Fibroblast of upper back skin (primary cell): ENCODE measurements around the gene TMIGD2.
A peak's percentile ranks its signal among the peaks of the same experiment; 100 is the strongest.
"Not testable (repeated sequence)": the region's sequence is repeated elsewhere in the genome, so short reads cannot be mapped to it uniquely, and the experiment has no call there.

Experiments used
- DNase-seq: peaks from one replicate; pipeline ENCODE4 v3.0.0-alpha.2; 2013

Gene TMIGD2

DNA sequence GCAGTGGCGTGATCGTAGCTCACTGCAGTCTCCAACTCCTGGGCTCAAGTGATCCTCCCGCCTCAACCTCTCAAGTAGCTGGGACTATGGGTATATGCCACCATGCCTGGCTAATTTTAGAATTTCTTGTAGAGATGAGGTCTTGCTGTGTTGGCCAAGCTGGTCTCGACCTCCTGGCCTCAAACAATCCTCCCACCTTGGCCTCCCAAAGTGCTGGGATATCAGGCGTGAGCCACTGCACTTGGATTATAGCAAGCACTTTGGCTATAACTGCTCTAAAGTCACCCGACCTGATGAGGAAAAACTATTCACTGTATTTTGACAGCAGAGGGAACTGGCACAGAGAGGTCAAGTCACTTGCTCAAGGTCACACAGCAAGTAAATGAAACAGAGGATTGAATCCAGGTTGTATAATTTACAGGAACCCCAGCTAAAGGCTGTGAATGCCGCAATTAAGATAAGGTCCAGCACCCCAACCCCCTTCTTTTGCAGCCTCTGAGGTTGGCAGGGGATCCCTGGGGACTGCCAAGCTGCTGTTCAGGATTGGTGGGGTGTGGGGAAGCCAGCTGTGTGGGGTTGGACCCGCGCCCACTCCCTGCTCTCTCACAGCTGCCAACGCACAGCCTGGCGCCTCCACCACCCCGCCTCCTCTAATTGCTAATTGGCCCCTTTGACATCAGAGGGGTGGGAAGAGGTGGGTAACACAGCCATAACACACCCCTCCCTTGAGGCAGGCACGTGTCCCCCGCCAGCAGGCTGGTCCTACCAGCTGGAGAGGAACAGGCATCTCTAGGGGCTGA is 6.0 kb downstream of the TMIGD2 start:
- DNase-seq = no peak

GRCh38 chr19:4294389-4294788 is 7.8 kb downstream of the TMIGD2 start:
- no peak for DNase-seq

DNA sequence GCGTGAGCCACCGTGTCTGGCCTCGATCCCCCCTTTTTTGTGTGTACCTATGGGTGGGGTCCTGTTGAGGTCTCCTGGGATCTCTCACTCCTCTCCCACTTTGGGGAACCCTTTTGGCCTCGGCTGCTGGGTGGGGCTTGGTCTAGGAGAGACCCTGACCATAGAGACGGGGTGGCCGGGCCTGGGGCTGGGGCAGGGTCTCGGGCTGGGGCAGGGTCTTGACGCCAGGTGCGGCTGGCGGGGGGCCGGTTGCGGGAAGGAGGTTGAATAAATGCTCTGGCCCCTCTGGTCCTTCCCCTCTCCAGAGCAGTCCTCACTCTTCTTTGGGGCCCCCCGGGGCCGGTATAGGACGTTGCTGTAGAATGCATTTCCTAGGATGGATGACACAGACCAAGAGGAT is 9.7 kb downstream of the TMIGD2 start:
- no peak for DNase-seq

DNA sequence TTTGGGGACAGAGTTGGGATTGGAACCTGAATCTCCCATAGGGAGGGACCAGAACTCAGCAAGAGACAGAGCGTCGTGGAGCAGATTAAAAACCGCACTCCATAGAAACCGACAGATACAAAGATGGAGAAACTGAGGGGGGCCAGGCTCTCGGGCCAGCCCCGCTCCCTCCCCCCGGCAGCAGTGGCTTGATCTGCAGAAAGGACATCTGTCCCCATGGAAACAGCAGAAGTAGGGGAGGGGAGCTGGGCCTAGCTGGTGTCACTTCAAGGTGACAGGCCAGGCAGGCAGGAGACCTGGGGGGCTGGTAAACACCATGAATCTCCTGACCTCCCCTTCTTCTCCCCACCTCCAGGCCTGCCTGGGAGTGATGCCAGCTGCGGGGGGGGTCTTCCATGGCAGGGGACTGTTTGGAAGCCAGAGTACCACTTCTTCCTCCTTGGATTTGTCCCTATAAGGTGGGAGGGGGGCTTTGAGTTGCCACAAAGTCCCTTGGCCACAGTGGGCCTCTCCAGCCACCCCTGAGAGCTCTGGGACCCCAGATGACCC is 10.9 kb downstream of the TMIGD2 start:
- DNase-seq = no peak

DNA sequence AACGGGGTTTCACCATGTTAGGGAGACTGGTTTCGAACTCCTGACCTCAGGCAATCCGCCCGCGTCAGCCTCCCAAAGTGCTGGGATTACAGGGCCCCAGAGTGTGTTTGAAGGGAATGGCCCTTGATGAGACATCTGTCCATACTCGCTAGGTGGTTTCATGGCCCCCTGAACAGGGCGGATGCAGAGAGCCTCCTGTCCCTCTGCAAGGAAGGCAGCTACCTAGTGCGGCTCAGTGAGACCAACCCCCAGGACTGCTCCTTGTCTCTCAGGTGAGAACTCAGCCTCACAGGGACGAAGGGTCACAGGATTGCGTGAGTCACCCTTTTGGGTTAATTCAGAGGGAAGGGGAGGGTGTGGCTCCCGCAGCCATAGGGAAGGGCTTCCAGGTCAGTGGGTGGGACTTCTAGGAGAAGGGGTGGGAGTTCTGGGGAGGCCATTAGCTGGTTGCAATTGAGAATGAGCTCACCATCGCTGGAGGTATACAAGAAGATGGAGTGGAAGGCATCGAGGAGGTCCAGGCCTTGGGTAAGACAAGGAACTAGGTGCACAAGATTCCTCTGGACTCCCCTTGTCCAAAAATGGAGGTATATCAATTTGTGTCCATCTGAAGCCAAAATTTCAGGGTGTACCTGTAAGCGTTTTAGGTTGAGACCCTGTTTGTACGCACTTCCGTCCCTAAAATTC is 14.0 kb downstream of the TMIGD2 start:
- no peak for DNase-seq

- not testable (repeated sequence) for DNase-seq
Observed at GRCh38 chr19:4286141-4286540, 16.0 kb downstream of the TMIGD2 start.

GRCh38 chr19:4284974-4285373 is 17.2 kb downstream of the TMIGD2 start:
- no peak for DNase-seq

GRCh38 chr19:4284176-4284958 is 17.8 kb downstream of the TMIGD2 start:
- DNase-seq = no peak

GRCh38 chr19:4279530-4280422 is 22.4 kb downstream of the TMIGD2 start:
- DNase-seq = no peak

DNA sequence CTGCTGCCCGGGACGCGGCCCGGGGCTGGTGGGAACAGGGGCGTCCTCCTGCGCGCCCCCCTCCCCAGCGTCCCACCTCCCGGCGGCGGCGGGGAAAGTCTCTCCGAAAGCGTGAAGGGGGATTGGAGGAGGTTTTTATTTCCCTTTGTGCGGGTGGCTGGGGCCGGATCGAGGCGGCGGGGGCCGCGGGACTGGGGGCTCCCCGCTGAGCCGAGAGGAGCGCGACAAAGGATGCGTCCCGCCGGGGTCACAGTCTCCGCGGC is 23.0 kb downstream of the TMIGD2 start:
- no peak for DNase-seq

DNA sequence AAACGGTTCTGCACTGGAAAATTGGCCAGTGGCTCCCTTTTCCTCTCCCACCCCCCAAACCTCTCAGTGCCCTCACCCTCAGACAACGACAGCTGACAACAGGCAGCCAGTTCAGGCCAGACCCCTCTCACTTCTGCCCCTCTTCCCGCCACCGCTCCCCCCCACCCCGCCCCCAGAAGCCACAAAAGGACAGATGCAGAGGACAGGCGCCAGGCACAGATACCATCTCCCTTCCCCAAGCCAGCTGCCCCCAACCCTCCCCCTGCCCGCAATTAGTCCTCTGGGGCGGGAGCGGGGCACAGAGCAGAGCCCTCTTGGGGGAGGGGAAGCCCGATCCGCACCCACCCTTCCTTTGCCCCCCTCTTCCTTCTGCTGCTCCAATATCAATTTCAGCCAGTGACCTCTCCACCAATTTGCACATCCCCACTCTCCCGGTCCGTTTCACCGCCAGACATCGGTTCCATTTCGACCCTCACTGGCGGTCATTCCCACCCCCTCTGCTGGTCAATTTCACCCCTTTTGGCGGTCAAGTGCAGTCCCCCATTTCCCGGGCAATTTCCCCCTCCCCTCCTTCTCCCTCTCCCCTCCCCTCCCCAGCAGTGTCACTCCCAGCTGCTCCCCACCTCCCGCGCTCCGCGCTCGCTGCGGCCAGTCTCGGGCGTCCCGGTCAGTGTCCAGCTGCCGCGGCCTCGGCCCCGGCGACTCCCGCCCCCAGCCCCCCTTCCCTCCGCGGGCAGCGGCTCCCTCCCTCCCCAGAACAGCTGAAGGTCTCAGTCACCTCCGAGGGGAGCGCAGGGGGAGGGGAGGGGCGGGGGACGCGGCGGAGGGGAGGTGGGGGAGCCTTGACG is 23.5 kb downstream of the TMIGD2 start, which contains the start of gene SHD:
Gene SHD (plus strand): TSS at position 848 of the 848 bp plus-strand sequence. CDS start 798 bp downstream, outside the sequence.
- no peak for DNase-seq

DNA sequence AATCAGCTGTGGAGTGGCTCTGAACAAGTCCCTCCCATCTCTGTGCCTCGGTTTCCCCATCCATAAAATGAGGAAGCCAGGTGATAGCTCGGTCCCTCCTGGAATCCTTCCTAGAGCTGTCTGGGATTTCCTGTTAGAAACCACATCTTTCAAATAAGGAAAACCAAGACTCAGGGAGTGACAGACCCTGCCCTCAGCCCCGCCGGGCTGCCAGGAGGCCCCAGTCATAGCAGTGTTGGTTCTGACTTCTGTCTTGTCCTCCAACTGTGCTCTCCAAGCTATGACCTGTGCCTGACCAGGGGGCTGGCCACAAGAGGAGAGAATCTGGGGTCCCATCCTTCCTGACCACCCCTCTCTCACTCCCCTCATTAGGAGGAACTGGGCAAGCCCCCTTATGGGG is 24.2 kb downstream of the TMIGD2 start:
- DNase-seq = no peak

- DNase-seq = no peak
Observed at GRCh38 chr19:4277191-4277696, 24.9 kb downstream of the TMIGD2 start.

GRCh38 chr19:4274321-4274686 is 27.9 kb downstream of the TMIGD2 start:
- not testable (repeated sequence) for DNase-seq

- no peak for DNase-seq
Observed at GRCh38 chr19:4272894-4273293, 29.3 kb downstream of the TMIGD2 start.

DNA sequence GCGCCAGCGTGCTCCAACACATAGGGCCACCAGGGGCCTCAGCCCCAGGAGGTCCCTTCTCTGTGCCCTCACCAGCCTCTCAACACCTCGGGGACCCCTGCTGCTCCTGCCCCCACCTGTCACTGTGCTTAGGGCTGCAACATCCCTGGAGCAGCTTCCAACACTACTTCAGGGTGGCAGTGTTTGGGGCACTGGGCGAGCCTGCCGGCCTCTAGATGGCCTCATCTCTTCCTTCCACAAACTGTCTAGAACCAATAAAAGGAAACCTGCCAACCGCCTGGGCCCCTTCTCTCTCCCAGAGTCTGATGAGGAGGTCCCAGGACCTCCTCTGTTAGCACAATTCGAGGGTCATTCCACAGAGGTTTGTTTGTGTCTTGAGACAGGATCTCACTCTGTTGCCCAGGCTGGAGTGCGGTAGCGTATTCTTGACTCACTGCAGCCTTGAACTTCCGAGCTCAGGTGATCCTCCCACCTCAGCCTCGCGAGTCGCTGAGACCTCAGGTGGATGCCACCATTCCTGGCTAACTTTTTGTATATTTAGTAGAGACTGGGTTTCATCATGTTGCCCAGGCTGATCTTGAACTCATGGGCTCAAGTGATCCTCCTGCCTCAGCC is 33.3 kb downstream of the TMIGD2 start:
- DNase-seq = no peak

DNA sequence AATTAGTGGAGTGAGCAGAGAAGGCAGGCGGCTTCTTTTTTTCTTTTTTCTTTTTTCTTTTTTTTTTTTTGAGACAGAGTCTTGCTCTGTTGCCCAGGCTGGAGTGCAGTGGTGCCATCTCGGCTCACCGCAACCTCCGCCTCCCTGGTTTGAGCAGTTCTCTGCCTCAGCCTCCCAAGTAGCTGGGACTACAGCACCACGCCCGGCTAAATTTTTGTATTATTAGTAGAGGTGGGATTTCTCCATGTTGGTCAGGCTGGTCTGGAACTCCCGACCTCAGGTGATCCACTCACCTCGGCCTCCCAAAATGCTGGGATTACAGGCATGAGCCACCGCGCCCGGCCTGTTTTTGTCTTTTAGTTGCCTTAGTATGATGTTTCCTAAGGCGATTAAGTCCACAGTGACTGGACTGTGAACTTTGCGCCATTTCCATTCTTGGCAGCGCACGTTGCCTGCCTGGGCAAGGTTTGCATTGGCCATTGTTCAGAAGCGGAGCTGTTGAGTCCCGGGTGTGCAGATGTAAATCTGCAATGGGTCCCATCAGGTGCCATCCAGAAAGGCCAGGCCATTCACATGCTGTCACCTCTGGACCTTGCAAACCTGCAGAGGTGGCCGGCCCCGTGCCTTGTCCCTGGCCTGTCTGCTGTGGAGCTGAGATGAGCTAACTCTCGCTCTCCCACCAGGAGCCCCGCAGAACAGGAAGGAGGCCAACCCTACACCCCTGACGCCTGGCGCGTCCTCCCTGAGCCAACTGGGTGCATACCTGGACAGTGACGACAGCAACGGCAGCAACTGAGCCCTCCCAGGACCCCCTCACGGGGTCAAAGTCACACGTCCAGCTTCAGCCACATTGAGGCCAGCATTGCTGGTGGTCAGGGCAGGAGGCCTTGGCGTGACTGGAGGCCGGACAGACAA is 34.0 kb downstream of the TMIGD2 start:
- DNase-seq = no peak

DNA sequence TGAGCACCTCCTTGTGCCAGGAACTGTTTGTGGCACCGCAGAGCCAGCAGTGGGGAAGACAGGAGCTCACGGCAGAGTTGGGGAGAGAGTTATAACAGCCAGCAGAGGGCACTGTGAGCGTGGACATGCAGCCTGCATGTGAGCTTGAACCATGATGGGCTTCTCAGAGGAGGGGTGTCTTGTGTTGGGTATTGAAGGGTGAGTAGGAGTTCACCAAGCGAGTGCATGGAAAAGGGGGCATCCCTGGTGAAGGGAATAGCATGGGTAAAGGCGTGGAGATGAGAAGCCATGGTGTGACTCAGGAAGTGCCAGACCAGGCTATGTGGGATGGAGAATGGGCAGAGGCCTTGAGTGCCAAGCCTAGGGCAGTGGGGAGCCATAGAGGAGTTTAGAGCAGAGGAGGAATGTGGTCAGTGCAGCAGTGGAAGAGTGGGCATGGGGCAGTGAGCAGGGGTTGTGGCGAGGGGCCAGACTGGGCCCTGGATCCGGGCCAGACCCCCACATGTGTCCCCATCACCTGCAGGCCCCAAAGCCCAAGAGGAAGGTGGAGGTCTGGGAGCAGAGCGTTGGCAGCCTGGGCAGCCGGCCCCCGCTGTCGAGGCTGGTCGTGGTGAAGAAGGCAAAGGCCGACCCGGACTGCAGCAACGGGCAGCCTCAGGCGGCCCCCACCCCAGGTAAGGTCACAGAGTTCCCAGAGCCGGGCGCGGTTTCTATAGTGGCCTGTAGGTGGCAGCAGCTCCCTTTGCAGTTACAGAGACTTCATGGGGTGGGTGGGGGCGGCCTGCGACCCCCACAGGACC is 34.9 kb downstream of the TMIGD2 start:
- DNase-seq = peak; percentile 25
